Fibroblast of the aortic adventitia (primary cell): ENCODE data around the gene SNX19. TPM values are rescaled to one million over a fixed set of nuclear protein-coding genes. Genes with fewer than 3 reads are reported as not detected.

Experiments used
- DNase-seq: peaks from one replicate; pipeline ENCODE4 v3.0.0-alpha.2; 2010; ENCODE audit warnings: low read depth
- H3K4me3 ChIP-seq: 2 replicates; pipeline ENCODE4 v1.5.1; 2011; ENCODE audit warnings: low read depth, mild to moderate bottlenecking, control low read depth, low read length, moderate library complexity
- CTCF ChIP-seq: IDR thresholded peaks from 2 replicates; pipeline ENCODE4 v1.5.1; 2011; ENCODE audit warnings: mild to moderate bottlenecking, low read length, control low read depth, inconsistent platforms; ENCODE audit not compliant: insufficient read depth
- total RNA-seq: library from RNA; depleted of rRNA; stranded (reverse); fragments of >200 nt; gene quantifications from 2 replicates; pipeline ENCODE4 v1.2.3, GENCODE V29; 2012; ENCODE audit warnings: low replicate concordance

Gene SNX19
- total RNA-seq, 1 donor = 133 TPM

GRCh38 chr11:130915603-130916237 lies 559 bp downstream of the SNX19 start:
- TF ChIP-seq CTCF = no peak
- DNase-seq = no peak
- peak overlapping the region; percentile 92 for H3K4me3 ChIP-seq

- DNase-seq = no peak
- no peak for TF ChIP-seq CTCF
- no peak overlapping the region for H3K4me3 ChIP-seq
Observed at GRCh38 chr11:130913268-130913667, 3.0 kb downstream of the SNX19 start.

DNA sequence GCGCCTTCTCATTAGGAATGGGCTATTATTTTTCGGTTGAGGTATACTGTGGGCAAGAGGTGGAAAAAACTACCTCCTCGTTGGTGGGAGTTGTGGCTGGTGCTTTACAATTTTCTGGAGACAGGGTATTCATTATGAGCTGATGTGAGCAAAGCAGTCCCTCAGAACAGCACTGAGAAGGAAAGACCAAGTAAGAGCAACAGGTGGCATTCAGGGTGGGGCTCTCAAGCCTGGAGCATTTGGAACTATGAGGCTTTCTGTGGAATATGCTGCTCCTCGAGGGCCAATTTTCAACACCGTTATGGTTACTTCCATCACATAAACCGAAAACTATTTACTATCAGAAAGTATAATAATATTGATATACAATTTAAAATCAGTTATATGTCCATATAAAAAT lies 3.7 kb downstream of the SNX19 start:
- TF ChIP-seq CTCF = no peak
- H3K4me3 ChIP-seq = no peak overlapping the region
- no peak for DNase-seq

DNA sequence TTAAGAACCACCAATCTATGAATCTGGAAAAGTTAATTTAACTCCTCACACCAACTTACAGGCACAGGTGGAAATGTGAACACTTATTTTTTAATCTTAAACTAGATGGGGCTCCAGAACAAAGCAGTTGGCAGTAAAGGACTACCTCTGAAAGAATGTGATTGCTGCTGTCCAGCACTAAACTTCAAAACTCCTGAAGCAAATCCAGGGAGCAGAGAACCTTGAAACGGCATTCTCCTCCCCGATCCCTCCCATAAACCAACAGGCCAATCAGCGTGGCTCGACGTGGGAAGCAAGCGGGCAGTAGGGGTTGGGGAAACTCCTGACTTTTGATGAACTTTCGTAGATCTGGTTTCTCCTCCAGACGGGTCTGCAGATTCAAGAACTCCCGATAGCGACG lies 5.0 kb downstream of the SNX19 start:
- DNase-seq = no peak
- H3K4me3 ChIP-seq = no peak overlapping the region
- no peak for TF ChIP-seq CTCF

GRCh38 chr11:130909650-130910049 lies 6.6 kb downstream of the SNX19 start:
- no peak for TF ChIP-seq CTCF
- peak; percentile 44 for DNase-seq
- no peak overlapping the region for H3K4me3 ChIP-seq

GRCh38 chr11:130908770-130909625 lies 7.3 kb downstream of the SNX19 start:
- no peak for TF ChIP-seq CTCF
- peak; percentile 81 for DNase-seq
- no peak overlapping the region for H3K4me3 ChIP-seq

DNA sequence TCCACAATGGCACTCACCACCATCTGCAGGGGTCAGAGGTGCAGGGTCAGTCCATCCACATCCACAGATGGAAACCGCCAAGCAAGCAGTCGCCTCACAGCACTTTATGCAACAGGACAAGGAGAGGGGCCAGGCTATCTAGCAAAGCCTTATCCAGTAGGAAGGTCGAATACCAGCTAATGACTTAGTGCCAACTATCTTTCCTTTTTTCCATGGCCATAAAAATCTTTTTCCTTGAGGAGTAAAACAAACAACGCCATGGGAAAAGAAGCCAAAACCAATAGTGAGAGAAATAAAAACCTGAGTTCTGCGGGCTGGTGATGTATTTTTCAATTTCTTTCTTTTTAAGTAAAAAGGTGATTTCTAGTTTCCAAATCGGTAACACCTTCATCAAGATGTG lies 8.2 kb downstream of the SNX19 start:
- no peak for DNase-seq
- no peak for TF ChIP-seq CTCF
- no peak overlapping the region for H3K4me3 ChIP-seq
